Loucy (cell line): Measurements from ENCODE around the gene POLR3A.

Source experiments
- H2AFZ ChIP-seq: fragments of 200-600 bp; sonication (generic); 2 replicates; pipeline ENCODE4 v1.6.0; 2016; ENCODE audit warnings: antibody characterized with exemption, mild to moderate bottlenecking, low read length, moderate library complexity
- H3F3A ChIP-seq: fragments of 200-600 bp; 2 replicates; pipeline ENCODE4 v1.6.0; 2016; ENCODE audit warnings: antibody characterized with exemption, low read depth, mild to moderate bottlenecking
- H3K27me3 ChIP-seq: fragments of 200-600 bp; sonication (generic); 2 replicates; pipeline ENCODE4 v1.6.1; 2014; ENCODE audit warnings: low read length, mild to moderate bottlenecking; ENCODE audit not compliant: insufficient read depth, poor library complexity, severe bottlenecking
- H3K36me3 ChIP-seq: fragments of 200-600 bp; sonication (generic); 2 replicates; pipeline ENCODE4 v1.6.1; 2016; ENCODE audit warnings: low read length; ENCODE audit not compliant: insufficient read depth
- H3K4me1 ChIP-seq: fragments of 200-600 bp; sonication (generic); 2 replicates; pipeline ENCODE4 v1.5.1; 2014; ENCODE audit warnings: low read length, mild to moderate bottlenecking; ENCODE audit not compliant: insufficient read depth, poor library complexity, severe bottlenecking
- H3K4me2 ChIP-seq: fragments of 200-600 bp; sonication (generic); 2 replicates; pipeline ENCODE4 v1.6.0; 2014; ENCODE audit warnings: antibody characterized with exemption, low read length, low read depth, mild to moderate bottlenecking; ENCODE audit not compliant: poor library complexity, severe bottlenecking
- H3K4me3 ChIP-seq: fragments of 200-600 bp; sonication (generic); 2 replicates; pipeline ENCODE4 v1.5.1; 2014; ENCODE audit warnings: low read length, mild to moderate bottlenecking, mixed read lengths; ENCODE audit not compliant: poor library complexity, severe bottlenecking
- H3K79me2 ChIP-seq: fragments of 200-600 bp; sonication (generic); 2 replicates; pipeline ENCODE4 v1.6.1; 2014; ENCODE audit warnings: low read length; ENCODE audit not compliant: insufficient read depth
- H3K9ac ChIP-seq: fragments of 200-600 bp; sonication (generic); 2 replicates; pipeline ENCODE4 v1.6.0; 2014; ENCODE audit warnings: mild to moderate bottlenecking, low read depth, low read length, moderate library complexity; ENCODE audit not compliant: poor library complexity, severe bottlenecking
- H3K9me2 ChIP-seq: fragments of 200-600 bp; sonication (generic); replicated peaks from 2 replicates; pipeline ENCODE4 v1.6.1; 2016; ENCODE audit warnings: low read depth, low read length, mixed read lengths
- H3K9me3 ChIP-seq: fragments of 200-600 bp; sonication (generic); 2 replicates; pipeline ENCODE4 v1.6.1; 2014; ENCODE audit warnings: mild to moderate bottlenecking, antibody characterized with exemption, low read length, low read depth; ENCODE audit not compliant: insufficient read depth
- H4K20me1 ChIP-seq: fragments of 200-600 bp; sonication (generic); 2 replicates; pipeline ENCODE4 v1.6.0; 2014; ENCODE audit warnings: antibody characterized with exemption, low read length, mild to moderate bottlenecking; ENCODE audit not compliant: insufficient read depth, poor library complexity, severe bottlenecking
- CTCF ChIP-seq: fragments of 200-600 bp; sonication (generic); conservative IDR thresholded peaks from 2 replicates; pipeline ENCODE4 v1.5.1; 2014; ENCODE audit warnings: mild to moderate bottlenecking, antibody characterized with exemption, low read length
- EZH2phosphoT487 ChIP-seq: fragments of 200-600 bp; IDR thresholded peaks from 2 replicates; pipeline ENCODE4 v1.6.1; 2018; ENCODE audit warnings: antibody characterized with exemption, mild to moderate bottlenecking, moderate library complexity, borderline replicate concordance

POLR3A gene

GRCh38 chr10:78011065-78011464, 18.2 kb downstream of the POLR3A start:
- H3K4me1 ChIP-seq: no peaks in the 10 kb centered on the region
- no peak overlapping the region for H3K9ac ChIP-seq
- no peaks in the 10 kb centered on the region for H3K9me3 ChIP-seq
- H3K79me2 ChIP-seq: no peaks in the 10 kb centered on the region
- peaks cover 80% of the 10 kb centered on the region; the same call in 1 of the 2 replicates for H3K36me3 ChIP-seq
- TF ChIP-seq CTCF (no peak), EZH2phosphoT487 (no peak)
- no peaks in the 10 kb centered on the region for H3F3A ChIP-seq
- H4K20me1 ChIP-seq: no peaks in the 10 kb centered on the region
- no peak overlapping the region for H3K4me2 ChIP-seq
- no peaks in the 10 kb centered on the region for H3K27me3 ChIP-seq
- H3K9me2 ChIP-seq: no peaks in the 10 kb centered on the region
- H2AFZ ChIP-seq: no peak overlapping the region
- H3K4me3 ChIP-seq: no peak overlapping the region

DNA sequence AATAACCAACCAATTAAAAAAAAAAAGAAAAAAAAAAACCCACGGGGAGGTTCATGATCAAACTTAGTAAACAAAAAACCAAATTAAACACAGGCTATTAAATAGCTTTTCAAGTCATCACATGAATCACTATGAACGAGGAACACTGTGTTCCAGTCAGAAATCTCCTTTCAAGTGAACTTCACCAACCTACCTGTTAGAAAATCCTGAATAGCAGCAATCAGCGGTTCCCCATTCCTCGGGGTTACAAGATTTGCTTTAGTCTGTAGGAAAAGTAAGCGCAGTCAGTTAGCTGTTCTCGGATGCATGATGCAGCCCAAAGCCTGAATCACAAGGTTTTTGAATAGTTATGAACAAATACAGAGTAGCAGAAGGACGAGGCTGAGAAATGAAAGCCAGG, 19.0 kb downstream of the POLR3A start:
- H3K27me3 ChIP-seq: no peaks in the 10 kb centered on the region
- H3K4me1 ChIP-seq: no peaks in the 10 kb centered on the region
- H4K20me1 ChIP-seq: no peaks in the 10 kb centered on the region
- no peaks in the 10 kb centered on the region for H3K9me2 ChIP-seq
- H3K4me2 ChIP-seq: no peak overlapping the region
- peaks cover 79% of the 10 kb centered on the region; the same call in 1 of the 2 replicates for H3K36me3 ChIP-seq
- H3K9ac ChIP-seq: no peak overlapping the region
- no peaks in the 10 kb centered on the region for H3F3A ChIP-seq
- H2AFZ ChIP-seq: no peak overlapping the region
- H3K79me2 ChIP-seq: no peaks in the 10 kb centered on the region
- H3K4me3 ChIP-seq: no peak overlapping the region
- TF ChIP-seq EZH2phosphoT487 (no peak), CTCF (no peak)
- no peaks in the 10 kb centered on the region for H3K9me3 ChIP-seq

- H4K20me1 ChIP-seq: no peaks in the 10 kb centered on the region
- H3K79me2 ChIP-seq: no peaks in the 10 kb centered on the region
- H3K27me3 ChIP-seq: no peaks in the 10 kb centered on the region
- TF ChIP-seq EZH2phosphoT487: no peak
- TF ChIP-seq CTCF: no peak
- H3K9me3 ChIP-seq: no peaks in the 10 kb centered on the region
- no peak overlapping the region for H3K4me2 ChIP-seq
- H2AFZ ChIP-seq: no peak overlapping the region
- H3K36me3 ChIP-seq: peaks cover 79% of the 10 kb centered on the region; the same call in 1 of the 2 replicates
- H3K4me1 ChIP-seq: no peaks in the 10 kb centered on the region
- H3K9ac ChIP-seq: no peak overlapping the region
- no peak overlapping the region for H3K4me3 ChIP-seq
- no peaks in the 10 kb centered on the region for H3F3A ChIP-seq
- no peaks in the 10 kb centered on the region for H3K9me2 ChIP-seq
Observed at GRCh38 chr10:78009662-78010061, 19.7 kb downstream of the POLR3A start.
